ENCODE results near the gene CTRB1. TPM values are rescaled to one million over a fixed set of nuclear protein-coding genes. Genes with fewer than 3 reads are reported as not detected.
A peak's percentile ranks its signal among the peaks of the same experiment; 100 is the strongest.

Gene CTRB1
- total and polyA plus RNA-seq, 2 of the 13 experiments (the other 11 are each of a cell fraction or from before 2014, with no cell fraction given), result not detected

DNA sequence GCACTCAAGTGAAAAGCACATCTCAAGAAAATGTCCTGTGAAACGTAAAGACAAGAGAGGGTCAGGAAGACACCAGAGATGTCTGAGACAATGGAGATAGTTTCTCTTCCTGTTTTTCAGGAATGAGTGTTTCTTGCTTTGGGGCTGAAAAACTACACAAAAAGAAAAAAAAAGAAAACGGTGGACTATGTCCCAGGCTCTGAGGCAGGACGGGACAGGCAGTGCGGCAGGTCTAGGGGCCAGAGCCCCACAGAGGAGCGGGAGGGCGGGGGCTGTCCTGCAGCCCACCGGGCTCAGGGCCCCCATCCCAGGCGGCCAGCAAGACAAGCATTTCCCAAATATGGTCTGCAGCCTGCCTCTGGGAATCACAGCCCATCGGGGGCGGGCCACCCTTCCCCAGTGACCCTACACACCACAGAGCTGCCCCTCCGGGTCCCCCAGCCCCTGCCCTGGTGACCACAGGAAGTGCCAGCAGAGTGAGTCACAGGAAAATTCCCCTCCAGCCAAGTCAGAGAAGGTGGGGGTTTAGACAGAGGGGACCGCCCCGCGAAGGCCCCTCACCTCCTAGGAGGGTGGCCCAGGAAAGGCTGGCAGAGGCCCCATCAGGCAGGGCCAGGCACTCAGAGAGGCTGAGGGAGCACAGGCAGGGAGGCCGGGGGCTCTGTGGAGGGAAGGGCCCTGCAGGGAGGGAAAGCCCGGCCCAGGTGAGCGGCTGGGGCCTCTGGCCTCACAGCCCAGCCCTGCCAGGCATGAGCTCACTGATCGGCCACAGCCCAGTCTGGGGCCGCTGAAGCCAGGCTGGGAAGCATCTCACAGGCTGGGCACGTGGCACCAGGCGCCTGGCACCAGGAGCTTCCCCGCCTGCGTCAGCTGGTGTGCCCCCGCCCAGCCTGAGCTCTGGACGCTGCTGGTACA, 26.3 kb downstream of the CTRB1 start (continued):
- TF ChIP-seq, protein P1, sequence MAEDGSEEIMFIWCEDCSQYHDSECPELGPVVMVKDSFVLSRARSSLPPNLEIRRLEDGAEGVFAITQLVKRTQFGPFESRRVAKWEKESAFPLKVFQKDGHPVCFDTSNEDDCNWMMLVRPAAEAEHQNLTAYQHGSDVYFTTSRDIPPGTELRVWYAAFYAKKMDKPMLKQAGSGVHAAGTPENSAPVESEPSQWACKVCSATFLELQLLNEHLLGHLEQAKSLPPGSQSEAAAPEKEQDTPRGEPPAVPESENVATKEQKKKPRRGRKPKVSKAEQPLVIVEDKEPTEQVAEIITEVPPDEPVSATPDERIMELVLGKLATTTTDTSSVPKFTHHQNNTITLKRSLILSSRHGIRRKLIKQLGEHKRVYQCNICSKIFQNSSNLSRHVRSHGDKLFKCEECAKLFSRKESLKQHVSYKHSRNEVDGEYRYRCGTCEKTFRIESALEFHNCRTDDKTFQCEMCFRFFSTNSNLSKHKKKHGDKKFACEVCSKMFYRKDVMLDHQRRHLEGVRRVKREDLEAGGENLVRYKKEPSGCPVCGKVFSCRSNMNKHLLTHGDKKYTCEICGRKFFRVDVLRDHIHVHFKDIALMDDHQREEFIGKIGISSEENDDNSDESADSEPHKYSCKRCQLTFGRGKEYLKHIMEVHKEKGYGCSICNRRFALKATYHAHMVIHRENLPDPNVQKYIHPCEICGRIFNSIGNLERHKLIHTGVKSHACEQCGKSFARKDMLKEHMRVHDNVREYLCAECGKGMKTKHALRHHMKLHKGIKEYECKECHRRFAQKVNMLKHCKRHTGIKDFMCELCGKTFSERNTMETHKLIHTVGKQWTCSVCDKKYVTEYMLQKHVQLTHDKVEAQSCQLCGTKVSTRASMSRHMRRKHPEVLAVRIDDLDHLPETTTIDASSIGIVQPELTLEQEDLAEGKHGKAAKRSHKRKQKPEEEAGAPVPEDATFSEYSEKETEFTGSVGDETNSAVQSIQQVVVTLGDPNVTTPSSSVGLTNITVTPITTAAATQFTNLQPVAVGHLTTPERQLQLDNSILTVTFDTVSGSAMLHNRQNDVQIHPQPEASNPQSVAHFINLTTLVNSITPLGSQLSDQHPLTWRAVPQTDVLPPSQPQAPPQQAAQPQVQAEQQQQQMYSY (CRISPR knock-in tag; IDR thresholded peaks at IDR 0.05), result 0 out of 2 replicates have a peak, but pooled peaks have one; percentile 11
- TF ChIP-seq HOXA5 (CRISPR knock-in tag; IDR thresholded peaks at IDR 0.05) (peak; percentile 85), ZBTB20 (CRISPR knock-in tag; IDR thresholded peaks at IDR 0.05; ENCODE audit: borderline replicate concordance, low read depth) (peak; percentile 75), ZSCAN30 (CRISPR knock-in tag; IDR thresholded peaks at IDR 0.05) (peak; percentile 20; the same call in 1 of the 2 replicates), ZNF547 (CRISPR knock-in tag; IDR thresholded peaks at IDR 0.05) (peak; percentile 96), ZNF543 (CRISPR knock-in tag; IDR thresholded peaks at IDR 0.05) (peak; percentile 93), CCDC6 (CRISPR knock-in tag; IDR thresholded peaks at IDR 0.05) (peak; percentile 89), ZNF431 (CRISPR knock-in tag; IDR thresholded peaks at IDR 0.05; ENCODE audit: borderline replicate concordance, low read depth) (peak; percentile 97; the same call in 1 of the 2 replicates), ZNF615 (CRISPR knock-in tag; IDR thresholded peaks at IDR 0.05; ENCODE audit: borderline replicate concordance) (0 out of 2 replicates have a peak, but pooled peaks have one; percentile 0), ZNF530 (CRISPR knock-in tag; IDR thresholded peaks at IDR 0.05; ENCODE audit: low read depth) (no peak), ZNF766 (CRISPR knock-in tag; IDR thresholded peaks at IDR 0.05; ENCODE audit: borderline replicate concordance) (no peak; the same call in 1 of the 2 replicates), ZNF788 (CRISPR knock-in tag; IDR thresholded peaks at IDR 0.05; ENCODE audit: borderline replicate concordance) (peak; percentile 88; the same call in 1 of the 2 replicates), ZNF549 (CRISPR knock-in tag; IDR thresholded peaks at IDR 0.05) (0 out of 2 replicates have a peak, but pooled peaks have one; percentile 11), MEIS2 (CRISPR knock-in tag; IDR thresholded peaks at IDR 0.05) (peak; percentile 87; the same call in 1 of the 2 replicates), ZNF292 (CRISPR knock-in tag; IDR thresholded peaks at IDR 0.05; ENCODE audit: borderline replicate concordance, low read depth) (peak; percentile 96), SIN3B (IDR thresholded peaks at IDR 0.05; ENCODE audit: low read length) (no peak), PTBP1 (IDR thresholded peaks at IDR 0.05; ENCODE audit: low read depth, low read length, poor library complexity, severe bottlenecking) (peak; percentile 79), SPEN (CRISPR knock-in tag; IDR thresholded peaks at IDR 0.05; ENCODE audit: low read depth) (peak; percentile 71), SRY (CRISPR knock-in tag; IDR thresholded peaks at IDR 0.05) (no peak; the same call in 1 of the 2 replicates)
- TF ChIP-seq, protein P2, sequence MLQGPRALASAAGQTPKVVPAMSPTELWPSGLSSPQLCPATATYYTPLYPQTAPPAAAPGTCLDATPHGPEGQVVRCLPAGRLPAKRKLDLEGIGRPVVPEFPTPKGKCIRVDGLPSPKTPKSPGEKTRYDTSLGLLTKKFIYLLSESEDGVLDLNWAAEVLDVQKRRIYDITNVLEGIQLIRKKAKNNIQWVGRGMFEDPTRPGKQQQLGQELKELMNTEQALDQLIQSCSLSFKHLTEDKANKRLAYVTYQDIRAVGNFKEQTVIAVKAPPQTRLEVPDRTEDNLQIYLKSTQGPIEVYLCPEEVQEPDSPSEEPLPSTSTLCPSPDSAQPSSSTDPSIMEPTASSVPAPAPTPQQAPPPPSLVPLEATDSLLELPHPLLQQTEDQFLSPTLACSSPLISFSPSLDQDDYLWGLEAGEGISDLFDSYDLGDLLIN (CRISPR knock-in tag; IDR thresholded peaks at IDR 0.05; ENCODE audit: borderline replicate concordance), result peak; percentile 67; the same call in 1 of the 2 replicates
- TF ChIP-seq, protein P3, sequence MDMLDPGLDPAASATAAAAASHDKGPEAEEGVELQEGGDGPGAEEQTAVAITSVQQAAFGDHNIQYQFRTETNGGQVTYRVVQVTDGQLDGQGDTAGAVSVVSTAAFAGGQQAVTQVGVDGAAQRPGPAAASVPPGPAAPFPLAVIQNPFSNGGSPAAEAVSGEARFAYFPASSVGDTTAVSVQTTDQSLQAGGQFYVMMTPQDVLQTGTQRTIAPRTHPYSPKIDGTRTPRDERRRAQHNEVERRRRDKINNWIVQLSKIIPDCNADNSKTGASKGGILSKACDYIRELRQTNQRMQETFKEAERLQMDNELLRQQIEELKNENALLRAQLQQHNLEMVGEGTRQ (IDR thresholded peaks at IDR 0.05; ENCODE audit: low read depth, low read length), result peak; percentile 57; the same call in 1 of the 2 replicates
- TF ChIP-seq, protein P3 (CRISPR knock-in tag; IDR thresholded peaks at IDR 0.05; ENCODE audit: borderline replicate concordance), result peak; percentile 95; the same call in 1 of the 2 replicates
